SK-N-SH treated with all-trans-retinoic acid at 6 μM for 48 hours (cell line): ENCODE measurements around the gene CDH22.

Experiments used
- ATAC-seq: fragments of 200-7000 bp; cut with Tn5 transposase; 3 replicates; pipeline ENCODE4 v1.9.1; 2020; ENCODE audit warnings: mild to moderate bottlenecking, moderate library complexity
- ARNTL ChIP-seq: fragments of 450-650 bp; formaldehyde crosslinking; IDR thresholded peaks from 2 replicates; pipeline ENCODE4 v1.5.0; 2020; ENCODE audit warnings: low read depth, mild to moderate bottlenecking, moderate library complexity, borderline replicate concordance
- BACH2 ChIP-seq: fragments of 250-450 bp; sonication (Bioruptor Pico); IDR thresholded peaks from 2 replicates; pipeline ENCODE4 v1.9.0; 2021; ENCODE audit warnings: mild to moderate bottlenecking, borderline replicate concordance
- CSDC2 ChIP-seq: fragments of 250-450 bp; sonication (Bioruptor Pico); IDR thresholded peaks from 2 replicates; pipeline ENCODE4 v1.5.0; 2020; ENCODE audit warnings: mild to moderate bottlenecking, moderate library complexity
- ESRRG ChIP-seq: fragments of 250-450 bp; sonication (Bioruptor Pico); IDR thresholded peaks from 2 replicates; pipeline ENCODE4 v1.6.1; 2021; ENCODE audit warnings: mild to moderate bottlenecking
- GLIS3 ChIP-seq: fragments of 250-450 bp; sonication (Bioruptor Pico); IDR thresholded peaks from 2 replicates; pipeline ENCODE4 v1.5.0; 2020; ENCODE audit warnings: mild to moderate bottlenecking, moderate library complexity
- ISL1 ChIP-seq: fragments of 250-450 bp; sonication (Bioruptor Pico); IDR thresholded peaks from 2 replicates; pipeline ENCODE4 v2.1.2; 2022; ENCODE audit warnings: mild to moderate bottlenecking, moderate library complexity
- RARB ChIP-seq: fragments of 250-450 bp; sonication (Bioruptor Pico); IDR thresholded peaks from 2 replicates; pipeline ENCODE4 v1.8.0; 2021; ENCODE audit warnings: mild to moderate bottlenecking, moderate library complexity
- TCF4 ChIP-seq: fragments of 250-450 bp; sonication (Bioruptor Pico); IDR thresholded peaks from 2 replicates; pipeline ENCODE4 v1.8.0; 2021; ENCODE audit warnings: mild to moderate bottlenecking, moderate library complexity, borderline replicate concordance
- TOX ChIP-seq: fragments of 250-450 bp; sonication (Bioruptor Pico); IDR thresholded peaks from 2 replicates; pipeline ENCODE4 v1.8.0; 2021; ENCODE audit warnings: mild to moderate bottlenecking, moderate library complexity, borderline replicate concordance
- ZC3H10 ChIP-seq: fragments of 250-450 bp; sonication (Bioruptor Pico); IDR thresholded peaks from 2 replicates; pipeline ENCODE4 v1.5.1; 2021; ENCODE audit warnings: mild to moderate bottlenecking, moderate library complexity
- ZFP3 ChIP-seq: fragments of 250-450 bp; sonication (Bioruptor Pico); IDR thresholded peaks from 2 replicates; pipeline ENCODE4 v1.5.0; 2020; ENCODE audit warnings: mild to moderate bottlenecking, moderate library complexity
- ZFP30 ChIP-seq: fragments of 450-650 bp; formaldehyde crosslinking; IDR thresholded peaks from 2 replicates; pipeline ENCODE4 v1.5.0; 2022; ENCODE audit warnings: mild to moderate bottlenecking, moderate library complexity
- ZNF565 ChIP-seq: fragments of 450-650 bp; formaldehyde crosslinking; conservative IDR thresholded peaks from 2 replicates; pipeline ENCODE4 v1.5.0; 2020; ENCODE audit warnings: low read depth, mild to moderate bottlenecking, moderate library complexity
- ZNF70 ChIP-seq: fragments of 450-650 bp; formaldehyde crosslinking; IDR thresholded peaks from 2 replicates; pipeline ENCODE4 v1.5.0; 2020; ENCODE audit warnings: mild to moderate bottlenecking, moderate library complexity
- ZNF8 ChIP-seq: fragments of 450-650 bp; formaldehyde crosslinking; IDR thresholded peaks from 2 replicates; pipeline ENCODE4 v1.5.0; 2020; ENCODE audit warnings: mild to moderate bottlenecking, moderate library complexity
- TF ChIP-seq, protein P1 (sequence below): fragments of 250-450 bp; sonication (Bioruptor Pico); IDR thresholded peaks from 2 replicates; pipeline ENCODE4 v1.5.0; 2020; ENCODE audit warnings: mild to moderate bottlenecking, moderate library complexity
- TF ChIP-seq, protein P2 (sequence below): fragments of 250-450 bp; sonication (Bioruptor Pico); IDR thresholded peaks from 2 replicates; pipeline ENCODE4 v1.5.1; 2020; ENCODE audit warnings: low read depth, mild to moderate bottlenecking, moderate library complexity
- TF ChIP-seq, protein P3 (sequence below): fragments of 250-450 bp; sonication (Bioruptor Pico); IDR thresholded peaks from 2 replicates; pipeline ENCODE4 v1.8.0; 2021; ENCODE audit warnings: low read depth, mild to moderate bottlenecking, moderate library complexity, borderline replicate concordance
- TF ChIP-seq, protein P4 (sequence below): fragments of 250-450 bp; sonication (Bioruptor Pico); IDR thresholded peaks from 2 replicates; pipeline ENCODE4 v1.5.1; 2021; ENCODE audit warnings: mild to moderate bottlenecking, moderate library complexity
- TF ChIP-seq, protein P5 (sequence below): fragments of 250-450 bp; sonication (Bioruptor Pico); IDR thresholded peaks from 2 replicates; pipeline ENCODE4 v1.8.0; 2020; ENCODE audit warnings: mild to moderate bottlenecking, moderate library complexity, borderline replicate concordance

CDH22 gene

DNA sequence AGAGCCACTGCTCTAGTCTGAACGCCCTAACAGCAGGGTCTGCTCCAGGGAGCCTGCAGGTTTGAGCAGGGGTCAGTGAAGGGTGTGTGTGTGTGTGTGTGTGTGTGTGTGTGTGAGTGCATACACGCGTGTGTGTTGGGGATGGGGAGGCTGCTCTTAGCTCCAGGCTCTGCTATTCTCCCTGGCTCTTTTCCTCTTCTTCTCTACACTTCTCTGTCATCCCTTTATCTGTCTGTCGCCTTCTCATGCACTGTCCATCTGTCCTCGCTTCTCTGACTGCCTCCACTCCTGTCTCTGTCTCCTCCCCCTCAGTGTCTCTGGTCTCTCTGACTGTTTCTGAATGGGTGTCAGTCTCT lies 3.4 kb upstream of the CDH22 start:
- no peak for ATAC-seq
- TF ChIP-seq, protein P1, sequence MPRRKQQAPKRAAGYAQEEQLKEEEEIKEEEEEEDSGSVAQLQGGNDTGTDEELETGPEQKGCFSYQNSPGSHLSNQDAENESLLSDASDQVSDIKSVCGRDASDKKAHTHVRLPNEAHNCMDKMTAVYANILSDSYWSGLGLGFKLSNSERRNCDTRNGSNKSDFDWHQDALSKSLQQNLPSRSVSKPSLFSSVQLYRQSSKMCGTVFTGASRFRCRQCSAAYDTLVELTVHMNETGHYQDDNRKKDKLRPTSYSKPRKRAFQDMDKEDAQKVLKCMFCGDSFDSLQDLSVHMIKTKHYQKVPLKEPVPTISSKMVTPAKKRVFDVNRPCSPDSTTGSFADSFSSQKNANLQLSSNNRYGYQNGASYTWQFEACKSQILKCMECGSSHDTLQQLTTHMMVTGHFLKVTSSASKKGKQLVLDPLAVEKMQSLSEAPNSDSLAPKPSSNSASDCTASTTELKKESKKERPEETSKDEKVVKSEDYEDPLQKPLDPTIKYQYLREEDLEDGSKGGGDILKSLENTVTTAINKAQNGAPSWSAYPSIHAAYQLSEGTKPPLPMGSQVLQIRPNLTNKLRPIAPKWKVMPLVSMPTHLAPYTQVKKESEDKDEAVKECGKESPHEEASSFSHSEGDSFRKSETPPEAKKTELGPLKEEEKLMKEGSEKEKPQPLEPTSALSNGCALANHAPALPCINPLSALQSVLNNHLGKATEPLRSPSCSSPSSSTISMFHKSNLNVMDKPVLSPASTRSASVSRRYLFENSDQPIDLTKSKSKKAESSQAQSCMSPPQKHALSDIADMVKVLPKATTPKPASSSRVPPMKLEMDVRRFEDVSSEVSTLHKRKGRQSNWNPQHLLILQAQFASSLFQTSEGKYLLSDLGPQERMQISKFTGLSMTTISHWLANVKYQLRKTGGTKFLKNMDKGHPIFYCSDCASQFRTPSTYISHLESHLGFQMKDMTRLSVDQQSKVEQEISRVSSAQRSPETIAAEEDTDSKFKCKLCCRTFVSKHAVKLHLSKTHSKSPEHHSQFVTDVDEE (CRISPR knock-in tag) = no peak
- TF ChIP-seq ZNF565 (CRISPR knock-in tag) = no peak
- TF ChIP-seq, protein P2, sequence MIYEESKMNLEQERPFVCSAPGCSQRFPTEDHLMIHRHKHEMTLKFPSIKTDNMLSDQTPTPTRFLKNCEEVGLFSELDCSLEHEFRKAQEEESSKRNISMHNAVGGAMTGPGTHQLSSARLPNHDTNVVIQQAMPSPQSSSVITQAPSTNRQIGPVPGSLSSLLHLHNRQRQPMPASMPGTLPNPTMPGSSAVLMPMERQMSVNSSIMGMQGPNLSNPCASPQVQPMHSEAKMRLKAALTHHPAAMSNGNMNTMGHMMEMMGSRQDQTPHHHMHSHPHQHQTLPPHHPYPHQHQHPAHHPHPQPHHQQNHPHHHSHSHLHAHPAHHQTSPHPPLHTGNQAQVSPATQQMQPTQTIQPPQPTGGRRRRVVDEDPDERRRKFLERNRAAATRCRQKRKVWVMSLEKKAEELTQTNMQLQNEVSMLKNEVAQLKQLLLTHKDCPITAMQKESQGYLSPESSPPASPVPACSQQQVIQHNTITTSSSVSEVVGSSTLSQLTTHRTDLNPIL (CRISPR knock-in tag) = no peak
- TF ChIP-seq GLIS3 (CRISPR knock-in tag) = no peak
- TF ChIP-seq, protein P3, sequence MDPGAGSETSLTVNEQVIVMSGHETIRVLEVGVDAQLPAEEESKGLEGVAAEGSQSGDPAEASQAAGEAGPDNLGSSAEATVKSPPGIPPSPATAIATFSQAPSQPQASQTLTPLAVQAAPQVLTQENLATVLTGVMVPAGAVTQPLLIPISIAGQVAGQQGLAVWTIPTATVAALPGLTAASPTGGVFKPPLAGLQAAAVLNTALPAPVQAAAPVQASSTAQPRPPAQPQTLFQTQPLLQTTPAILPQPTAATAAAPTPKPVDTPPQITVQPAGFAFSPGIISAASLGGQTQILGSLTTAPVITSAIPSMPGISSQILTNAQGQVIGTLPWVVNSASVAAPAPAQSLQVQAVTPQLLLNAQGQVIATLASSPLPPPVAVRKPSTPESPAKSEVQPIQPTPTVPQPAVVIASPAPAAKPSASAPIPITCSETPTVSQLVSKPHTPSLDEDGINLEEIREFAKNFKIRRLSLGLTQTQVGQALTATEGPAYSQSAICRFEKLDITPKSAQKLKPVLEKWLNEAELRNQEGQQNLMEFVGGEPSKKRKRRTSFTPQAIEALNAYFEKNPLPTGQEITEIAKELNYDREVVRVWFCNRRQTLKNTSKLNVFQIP (CRISPR knock-in tag) = no peak
- TF ChIP-seq BACH2 (CRISPR knock-in tag) = no peak
- TF ChIP-seq, protein P4, sequence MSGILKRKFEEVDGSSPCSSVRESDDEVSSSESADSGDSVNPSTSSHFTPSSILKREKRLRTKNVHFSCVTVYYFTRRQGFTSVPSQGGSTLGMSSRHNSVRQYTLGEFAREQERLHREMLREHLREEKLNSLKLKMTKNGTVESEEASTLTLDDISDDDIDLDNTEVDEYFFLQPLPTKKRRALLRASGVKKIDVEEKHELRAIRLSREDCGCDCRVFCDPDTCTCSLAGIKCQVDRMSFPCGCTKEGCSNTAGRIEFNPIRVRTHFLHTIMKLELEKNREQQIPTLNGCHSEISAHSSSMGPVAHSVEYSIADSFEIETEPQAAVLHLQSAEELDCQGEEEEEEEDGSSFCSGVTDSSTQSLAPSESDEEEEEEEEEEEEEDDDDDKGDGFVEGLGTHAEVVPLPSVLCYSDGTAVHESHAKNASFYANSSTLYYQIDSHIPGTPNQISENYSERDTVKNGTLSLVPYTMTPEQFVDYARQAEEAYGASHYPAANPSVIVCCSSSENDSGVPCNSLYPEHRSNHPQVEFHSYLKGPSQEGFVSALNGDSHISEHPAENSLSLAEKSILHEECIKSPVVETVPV (CRISPR knock-in tag) = no peak
- no peak for TF ChIP-seq ZC3H10 (CRISPR knock-in tag)
- no peak for TF ChIP-seq ZFP3 (CRISPR knock-in tag)
- no peak for TF ChIP-seq ARNTL
- no peak for TF ChIP-seq ZFP30 (CRISPR knock-in tag)
- TF ChIP-seq ISL1 (CRISPR knock-in tag) = no peak
- no peak for TF ChIP-seq RARB (CRISPR knock-in tag)
- TF ChIP-seq TOX = no peak
- no peak for TF ChIP-seq TCF4 (CRISPR knock-in tag)

DNA sequence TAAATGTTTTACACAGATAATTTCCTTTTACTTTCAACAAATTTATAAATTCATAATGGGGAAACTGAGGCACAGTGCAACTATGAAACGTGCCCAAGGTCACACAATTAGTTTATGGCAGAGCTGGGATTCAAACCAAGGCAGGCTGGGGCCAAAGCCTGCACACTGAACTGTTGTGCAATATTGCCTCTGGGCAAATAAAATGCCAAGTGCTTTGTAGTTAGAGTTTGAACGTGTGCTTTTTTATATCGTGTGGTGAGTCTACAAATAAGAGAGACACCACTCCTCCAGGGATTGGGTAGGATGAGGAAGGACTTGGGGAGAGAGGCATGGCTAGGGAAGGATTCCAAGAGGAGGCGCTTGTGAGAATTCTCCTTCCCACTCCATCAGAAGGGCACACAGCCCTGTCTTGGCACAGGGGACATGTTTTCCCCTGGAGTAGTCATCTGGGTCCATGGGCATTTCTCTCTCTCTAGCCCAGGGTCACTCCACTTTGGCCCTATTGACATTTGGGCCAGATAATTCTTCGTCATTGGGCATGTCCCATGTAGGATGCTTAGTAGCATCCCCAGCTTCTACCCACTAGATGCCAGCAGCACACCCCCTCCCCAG lies 2.8 kb upstream of the CDH22 start:
- no peak for ATAC-seq
- TF ChIP-seq ZNF565 (CRISPR knock-in tag) (no peak), TOX (no peak), ZNF70 (CRISPR knock-in tag) (no peak), ZNF8 (CRISPR knock-in tag) (no peak), ZC3H10 (CRISPR knock-in tag) (no peak), ESRRG (CRISPR knock-in tag) (no peak), ISL1 (CRISPR knock-in tag) (no peak), ZFP3 (CRISPR knock-in tag) (no peak), ZFP30 (CRISPR knock-in tag) (no peak), CSDC2 (no peak), GLIS3 (CRISPR knock-in tag) (no peak)
- TF ChIP-seq, protein P4 (CRISPR knock-in tag) = no peak
- TF ChIP-seq, protein P1 (CRISPR knock-in tag) = no peak
- TF ChIP-seq, protein P5, sequence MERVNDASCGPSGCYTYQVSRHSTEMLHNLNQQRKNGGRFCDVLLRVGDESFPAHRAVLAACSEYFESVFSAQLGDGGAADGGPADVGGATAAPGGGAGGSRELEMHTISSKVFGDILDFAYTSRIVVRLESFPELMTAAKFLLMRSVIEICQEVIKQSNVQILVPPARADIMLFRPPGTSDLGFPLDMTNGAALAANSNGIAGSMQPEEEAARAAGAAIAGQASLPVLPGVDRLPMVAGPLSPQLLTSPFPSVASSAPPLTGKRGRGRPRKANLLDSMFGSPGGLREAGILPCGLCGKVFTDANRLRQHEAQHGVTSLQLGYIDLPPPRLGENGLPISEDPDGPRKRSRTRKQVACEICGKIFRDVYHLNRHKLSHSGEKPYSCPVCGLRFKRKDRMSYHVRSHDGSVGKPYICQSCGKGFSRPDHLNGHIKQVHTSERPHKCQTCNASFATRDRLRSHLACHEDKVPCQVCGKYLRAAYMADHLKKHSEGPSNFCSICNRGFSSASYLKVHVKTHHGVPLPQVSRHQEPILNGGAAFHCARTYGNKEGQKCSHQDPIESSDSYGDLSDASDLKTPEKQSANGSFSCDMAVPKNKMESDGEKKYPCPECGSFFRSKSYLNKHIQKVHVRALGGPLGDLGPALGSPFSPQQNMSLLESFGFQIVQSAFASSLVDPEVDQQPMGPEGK (CRISPR knock-in tag) = no peak
- TF ChIP-seq, protein P3 (CRISPR knock-in tag) = no peak
